HG02884 (cell line): ENCODE measurements around the gene KRT4.
"Not testable (repeated sequence)": the region's sequence is repeated elsewhere in the genome, so short reads cannot be mapped to it uniquely, and the experiment has no call there.

Experiments used
- ATAC-seq: cut with Tn5 transposase; IDR thresholded peaks from one replicate; pipeline ENCODE4 v1.9.1; 2021; ENCODE audit warnings: mild to moderate bottlenecking, moderate library complexity; ENCODE audit not compliant: unreplicated experiment

The KRT4 gene

DNA sequence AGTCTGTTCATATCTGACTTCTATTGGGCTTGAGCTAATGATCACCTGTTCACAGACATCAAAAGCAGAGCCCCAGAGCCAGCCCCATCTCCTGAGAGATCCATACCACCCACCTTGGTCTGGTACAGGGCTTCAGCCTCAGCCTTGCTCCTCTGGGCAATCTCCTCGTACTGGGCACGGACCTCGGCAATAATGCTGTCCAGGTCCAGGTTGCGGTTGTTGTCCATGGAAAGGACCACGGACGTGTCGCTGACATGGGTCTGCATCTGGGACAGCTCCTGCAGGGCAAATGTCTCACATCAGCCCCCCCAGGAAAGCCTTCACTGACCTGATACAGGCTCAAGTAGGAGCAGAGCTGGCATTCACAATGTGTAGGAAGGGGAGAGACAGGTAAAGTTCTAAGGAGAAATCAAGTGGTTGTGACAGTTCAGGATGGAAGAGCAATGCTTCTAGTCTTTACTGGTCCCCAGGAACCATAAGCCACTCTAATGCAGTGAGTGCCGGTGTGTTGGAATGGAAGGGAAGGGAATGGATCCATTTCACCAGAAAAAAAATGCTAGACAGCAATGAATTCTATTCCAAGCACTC is 5.2 kb downstream of the KRT4 start:
- ATAC-seq = no peak

DNA sequence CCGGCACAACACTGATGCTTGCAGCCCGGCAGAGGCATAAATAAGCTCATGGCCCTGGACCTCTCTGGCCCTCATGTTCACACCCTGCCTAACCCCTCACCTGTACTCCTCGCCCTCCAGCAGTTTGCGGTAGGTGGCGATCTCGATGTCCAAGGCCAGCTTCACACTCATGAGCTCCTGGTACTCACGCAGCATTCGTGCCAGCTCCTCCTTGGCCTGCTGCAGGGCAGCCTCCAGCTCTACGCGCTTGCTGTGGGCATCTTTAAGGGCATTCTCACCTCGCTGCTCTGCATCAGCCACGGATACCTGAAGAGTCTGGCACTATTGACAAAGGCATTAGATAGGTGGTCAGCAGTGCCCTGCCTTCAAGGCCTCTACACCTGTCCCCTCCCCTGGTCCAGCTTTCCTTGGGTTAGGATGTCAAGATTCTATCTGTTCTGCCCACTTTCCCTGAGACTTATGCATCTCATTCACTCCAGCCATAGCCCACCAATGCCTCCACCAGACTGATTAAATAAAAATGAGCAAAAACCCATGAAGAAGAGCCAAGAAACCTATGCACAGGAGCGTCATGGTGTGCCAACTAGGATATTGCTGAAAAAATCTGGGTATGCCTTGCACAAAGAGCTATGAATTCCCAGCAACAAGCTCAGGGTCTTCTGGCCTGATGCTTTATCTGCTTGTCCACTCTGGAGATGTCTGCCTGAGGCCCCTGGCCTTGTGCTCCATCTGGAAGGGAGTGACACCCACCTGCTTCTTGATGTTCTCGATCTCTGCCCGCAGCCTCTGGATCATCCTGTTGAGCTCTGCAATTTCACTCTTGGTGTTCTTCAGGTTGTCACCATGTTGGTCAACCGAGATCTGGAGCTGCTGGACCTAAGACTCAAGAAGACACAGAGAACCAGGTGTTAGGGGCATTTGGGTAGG is 6.1 kb downstream of the KRT4 start:
- no peak for ATAC-seq

DNA sequence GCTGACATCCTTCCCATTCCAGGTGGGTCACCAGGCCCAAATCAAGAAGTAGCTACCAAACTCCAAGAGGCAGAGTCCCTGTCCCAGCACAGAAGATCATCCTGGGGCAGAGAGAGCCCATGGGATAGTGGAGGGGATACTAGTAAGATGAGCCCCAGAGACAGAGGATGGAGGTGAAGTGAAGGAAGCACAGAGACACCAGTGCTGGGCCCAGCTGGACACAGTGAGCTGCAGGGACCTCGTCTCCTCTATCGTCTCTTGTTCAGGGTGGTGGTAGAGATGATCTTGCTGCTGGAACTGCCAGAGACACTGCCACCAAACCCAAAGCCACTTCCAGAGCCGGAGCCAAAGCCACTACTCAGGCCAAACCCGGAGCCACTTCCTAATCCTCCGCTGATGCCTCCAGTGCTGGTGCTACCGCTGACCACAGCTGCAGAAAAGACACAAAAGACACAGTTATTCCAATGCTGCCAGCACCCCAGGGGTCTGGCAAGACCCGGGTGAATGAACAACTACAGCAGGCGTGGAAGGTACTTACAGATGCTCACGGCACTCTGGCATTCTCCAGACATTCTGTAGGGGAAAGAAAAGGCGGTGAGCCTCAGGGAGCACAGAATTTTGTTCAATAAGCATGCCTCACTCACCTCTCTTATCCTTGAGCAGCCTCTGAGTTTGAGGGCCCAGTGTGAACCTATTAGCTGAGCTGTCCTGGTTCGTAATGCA is 6.9 kb downstream of the KRT4 start:
- ATAC-seq = no peak

DNA sequence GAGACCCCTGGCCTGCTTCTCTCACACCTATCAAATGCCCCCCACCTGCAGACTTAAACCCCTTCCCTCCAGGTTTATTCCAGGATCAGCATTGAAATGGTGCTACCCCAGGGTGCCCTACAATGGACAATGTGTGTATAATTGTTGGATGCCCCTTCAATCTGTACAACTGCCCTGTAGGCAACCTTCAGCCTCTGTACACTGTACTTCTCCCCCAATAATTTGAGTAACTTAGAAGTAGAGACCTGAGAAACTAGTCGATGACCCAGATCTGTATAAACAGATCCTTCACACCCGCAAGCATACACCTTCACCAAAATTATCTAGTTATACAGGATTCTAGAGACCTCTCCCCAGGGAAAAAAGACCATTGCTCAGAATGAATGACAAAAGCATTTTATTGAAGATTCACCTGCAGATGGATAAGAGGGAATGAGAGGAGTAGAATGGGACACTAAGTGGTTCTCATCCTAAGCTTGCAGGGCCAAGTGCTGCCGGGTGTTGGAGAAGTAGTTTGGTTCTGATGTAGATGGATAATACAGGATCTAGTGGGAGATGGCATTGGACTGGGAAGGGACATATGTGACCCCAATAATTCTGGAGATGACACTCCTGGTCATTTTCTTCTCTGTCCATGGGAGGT is 7.6 kb downstream of the KRT4 start:
- ATAC-seq = no peak

DNA sequence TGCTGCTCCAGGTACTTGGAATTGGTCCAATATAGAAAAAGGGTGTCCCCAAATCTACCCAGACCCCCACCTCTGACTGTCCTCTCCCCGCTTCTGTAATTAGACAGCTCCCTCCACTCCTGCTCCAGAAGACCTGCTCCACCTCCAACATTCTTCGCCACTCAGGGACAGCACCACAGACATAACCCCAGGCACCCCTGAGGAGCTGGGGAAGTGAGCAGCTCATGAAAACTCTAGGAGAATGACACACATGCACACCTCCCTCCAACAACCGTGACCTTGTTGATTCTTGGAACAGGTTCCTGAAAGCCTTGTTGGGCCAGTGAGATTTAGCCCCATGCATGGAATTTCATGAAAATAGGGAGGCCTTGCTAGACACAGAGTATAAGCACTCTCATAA is 8.2 kb downstream of the KRT4 start:
- ATAC-seq = no peak

DNA sequence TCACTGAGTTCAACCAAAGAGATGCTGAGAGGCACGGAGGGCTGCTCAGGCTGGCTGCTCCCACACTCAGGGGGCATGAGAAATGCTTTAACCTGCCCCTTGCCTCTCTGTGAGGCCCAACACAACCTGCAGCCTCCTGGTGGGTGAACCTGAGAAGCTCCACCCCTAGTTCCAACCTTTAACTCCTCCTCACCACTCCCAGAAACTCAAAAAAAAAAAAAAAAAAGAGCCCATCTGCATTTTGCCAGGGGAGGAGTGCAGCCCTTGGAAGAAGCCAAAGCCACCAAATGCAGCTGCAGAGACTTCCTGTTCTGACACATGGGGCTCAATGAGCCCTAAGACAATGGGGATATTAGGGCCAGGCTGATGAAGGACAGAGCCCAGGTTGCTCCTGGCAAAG is 8.9 kb downstream of the KRT4 start:
- no peak for ATAC-seq

DNA sequence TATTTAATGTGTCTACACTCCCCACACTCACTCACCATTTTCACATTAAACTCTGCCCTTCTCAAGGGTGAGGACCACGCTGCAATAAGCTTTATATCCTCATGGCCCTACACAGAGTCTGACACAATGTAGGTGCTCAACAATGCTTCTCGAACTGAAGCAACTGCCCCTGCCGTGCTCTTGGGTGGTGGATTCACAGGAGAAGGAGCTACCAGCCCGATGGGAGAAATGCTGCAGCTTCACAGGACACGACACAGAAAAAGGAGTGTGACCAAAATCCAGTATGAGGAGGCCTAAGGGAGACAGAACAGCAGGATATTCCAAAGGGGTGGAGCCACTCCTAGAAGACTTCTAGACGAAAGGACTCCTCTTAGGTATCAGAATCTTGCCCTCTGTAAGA is 11.5 kb downstream of the KRT4 start:
- no peak for ATAC-seq

DNA sequence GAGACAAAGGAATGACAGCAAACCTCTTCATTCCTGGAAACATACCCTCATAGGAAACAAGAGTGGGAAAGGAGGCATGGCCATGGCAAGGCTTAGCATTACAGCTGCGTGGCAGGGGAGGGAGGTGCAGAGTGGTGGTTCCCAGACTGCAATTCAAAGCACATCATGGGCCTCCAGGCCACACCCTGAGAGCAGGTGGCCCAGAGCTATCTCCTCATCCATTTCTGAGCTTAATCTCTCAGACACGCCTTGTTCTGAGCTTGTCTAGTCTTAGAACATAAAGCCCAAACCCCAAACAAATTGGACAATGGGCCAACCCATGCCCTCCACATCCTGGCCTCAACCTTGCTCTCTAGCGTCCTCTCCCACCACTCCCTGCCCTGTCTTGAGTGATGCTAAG is 12.1 kb downstream of the KRT4 start:
- ATAC-seq = no peak

DNA sequence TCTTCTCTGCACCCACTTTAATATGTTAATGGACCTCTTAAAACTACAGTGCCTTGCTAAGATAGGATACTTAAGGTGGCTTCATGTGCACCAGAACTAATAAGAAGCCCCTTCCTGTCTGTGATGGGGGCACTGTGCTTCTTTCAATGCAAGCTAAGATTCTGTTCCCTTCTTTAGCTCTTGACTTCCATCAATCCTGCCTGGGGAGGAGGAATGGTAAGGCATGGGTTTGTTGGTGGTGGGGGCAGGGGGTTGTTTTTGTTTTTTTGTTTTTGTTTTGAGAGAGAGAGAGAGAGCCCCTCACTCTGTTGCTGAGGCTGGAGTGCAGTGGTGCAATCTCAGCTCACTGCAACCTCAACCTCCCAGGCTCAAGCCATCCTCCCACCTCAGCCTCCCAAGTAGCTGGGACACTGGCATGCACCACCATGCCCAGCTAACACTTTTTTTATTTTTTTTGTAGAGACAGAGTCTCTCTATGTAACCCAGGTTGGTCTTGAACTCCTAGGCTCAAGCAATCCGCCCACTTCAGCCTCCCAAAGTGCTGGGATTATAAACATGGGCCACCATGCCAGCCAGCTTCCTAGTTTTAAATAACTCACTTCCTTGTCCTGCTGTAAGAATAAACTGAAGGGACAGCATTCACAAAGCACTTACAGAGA is 13.5 kb downstream of the KRT4 start:
- no peak for ATAC-seq

DNA sequence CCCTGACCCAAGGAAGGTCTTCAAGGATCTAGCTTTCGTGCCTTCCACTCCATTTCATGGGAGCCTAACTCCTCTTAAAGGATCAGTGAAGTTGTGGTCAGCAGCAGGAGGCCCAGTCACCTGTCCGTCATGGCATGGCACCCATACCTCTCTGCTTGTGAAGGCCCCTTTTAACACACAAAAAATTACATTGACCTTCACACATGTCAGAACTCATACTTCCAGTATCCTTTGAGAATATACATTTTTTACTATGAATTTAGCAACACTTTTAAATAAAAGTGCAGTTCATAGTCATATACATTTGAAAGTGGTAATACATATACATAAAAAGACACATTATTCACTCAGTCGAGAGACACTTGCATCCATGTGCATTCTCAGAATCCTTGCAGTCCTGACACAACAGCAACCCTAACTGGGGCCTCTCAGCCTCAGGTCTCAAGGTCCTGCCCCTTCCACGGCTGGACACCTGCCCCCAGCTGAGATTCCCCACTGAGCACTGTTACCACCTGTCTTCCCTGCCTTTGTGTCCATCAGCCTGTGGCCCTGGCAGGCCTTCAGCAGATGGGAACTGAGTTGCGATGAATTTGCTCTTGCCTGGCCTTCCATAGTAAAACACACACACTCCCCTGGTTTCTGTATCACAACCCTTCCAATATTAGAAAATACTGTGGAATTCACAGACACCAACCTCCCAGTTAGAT is 14.3 kb downstream of the KRT4 start:
- no peak for ATAC-seq

DNA sequence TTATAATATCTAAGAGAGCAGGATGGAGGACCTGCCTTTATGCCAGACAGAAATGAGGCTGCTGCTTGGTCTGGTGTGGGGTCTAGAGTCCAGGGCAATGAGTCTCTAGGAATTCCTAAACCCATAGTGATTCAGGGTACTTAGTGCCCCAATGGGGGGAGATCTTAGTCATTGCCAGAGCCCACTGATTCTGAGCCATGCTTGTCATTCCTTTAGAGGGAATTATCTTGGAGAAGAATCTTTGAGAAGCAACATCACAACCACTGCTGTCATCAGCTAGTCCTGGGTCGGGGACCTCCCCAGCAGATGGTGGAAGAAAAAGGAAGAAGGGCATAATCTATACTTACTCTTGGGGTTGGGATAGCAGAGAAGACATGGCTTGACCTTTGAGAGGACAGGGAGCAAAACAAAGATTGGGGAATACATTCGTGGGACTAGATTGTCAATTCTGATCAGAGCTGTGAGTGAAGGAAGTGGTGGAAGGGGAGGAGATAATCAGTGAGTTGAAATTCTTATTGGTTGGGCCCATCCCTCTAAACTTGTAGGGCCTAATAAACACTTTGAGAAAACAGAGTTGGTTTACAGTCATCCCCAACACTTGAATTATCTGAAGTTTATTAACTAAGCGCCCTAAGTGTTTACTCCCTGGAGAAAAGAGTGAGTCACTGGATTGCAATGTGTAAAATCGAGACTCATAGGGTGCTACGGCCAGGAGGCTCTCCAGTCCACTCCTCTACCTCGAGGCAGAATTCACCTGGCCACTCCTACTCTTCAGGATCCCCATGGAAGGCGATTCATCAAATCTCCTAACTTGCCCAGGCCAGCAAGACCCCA is 15.0 kb downstream of the KRT4 start:
- ATAC-seq = no peak

DNA sequence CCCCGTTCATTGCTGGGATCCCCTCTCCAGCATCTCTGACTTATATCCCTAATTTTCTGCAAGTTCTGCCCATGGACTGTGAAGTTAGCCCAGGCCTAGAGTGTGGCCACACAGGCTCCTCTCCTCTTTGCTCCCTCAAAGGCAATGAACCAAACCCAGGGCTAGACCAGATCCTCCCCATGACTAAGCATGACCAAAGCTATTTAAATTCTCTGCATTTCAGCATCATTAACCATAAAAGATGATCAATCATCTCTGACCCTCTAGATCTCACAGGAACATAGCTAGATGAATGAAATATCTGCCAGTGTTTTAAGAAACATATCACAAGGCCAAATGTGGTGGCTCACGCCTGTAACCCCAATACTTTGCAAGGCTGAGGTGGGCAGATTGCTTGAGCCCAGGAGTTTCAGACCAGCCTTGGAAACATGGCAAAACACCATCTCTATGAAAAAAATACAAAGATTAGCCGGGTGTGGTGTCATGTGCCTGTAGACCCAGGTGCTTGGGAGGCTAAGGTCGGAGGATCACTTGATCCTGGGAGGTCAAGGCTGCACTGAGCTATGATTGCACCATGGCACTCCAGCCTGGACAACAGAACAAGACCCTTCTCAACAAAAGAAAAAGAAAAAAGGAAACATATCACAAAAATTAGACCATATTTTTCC is 15.8 kb downstream of the KRT4 start:
- no peak for ATAC-seq

DNA sequence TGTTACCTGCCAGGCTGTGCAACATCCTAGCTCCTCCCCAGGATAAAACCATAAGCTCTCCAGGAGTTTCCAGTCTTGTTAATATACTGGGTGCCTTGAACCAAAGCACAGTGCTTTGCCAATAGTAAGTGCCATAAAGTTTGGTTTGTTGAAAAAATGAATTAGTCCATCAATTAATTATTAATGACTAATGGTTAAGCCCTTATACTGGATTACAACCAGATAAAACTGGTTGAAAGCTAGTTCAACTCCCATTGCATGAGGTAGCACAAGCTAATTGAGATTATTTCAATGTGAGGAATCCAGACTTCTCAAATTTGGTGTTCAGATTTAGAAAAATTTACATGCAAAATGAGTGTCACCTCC is 16.4 kb downstream of the KRT4 start:
- no peak for ATAC-seq

DNA sequence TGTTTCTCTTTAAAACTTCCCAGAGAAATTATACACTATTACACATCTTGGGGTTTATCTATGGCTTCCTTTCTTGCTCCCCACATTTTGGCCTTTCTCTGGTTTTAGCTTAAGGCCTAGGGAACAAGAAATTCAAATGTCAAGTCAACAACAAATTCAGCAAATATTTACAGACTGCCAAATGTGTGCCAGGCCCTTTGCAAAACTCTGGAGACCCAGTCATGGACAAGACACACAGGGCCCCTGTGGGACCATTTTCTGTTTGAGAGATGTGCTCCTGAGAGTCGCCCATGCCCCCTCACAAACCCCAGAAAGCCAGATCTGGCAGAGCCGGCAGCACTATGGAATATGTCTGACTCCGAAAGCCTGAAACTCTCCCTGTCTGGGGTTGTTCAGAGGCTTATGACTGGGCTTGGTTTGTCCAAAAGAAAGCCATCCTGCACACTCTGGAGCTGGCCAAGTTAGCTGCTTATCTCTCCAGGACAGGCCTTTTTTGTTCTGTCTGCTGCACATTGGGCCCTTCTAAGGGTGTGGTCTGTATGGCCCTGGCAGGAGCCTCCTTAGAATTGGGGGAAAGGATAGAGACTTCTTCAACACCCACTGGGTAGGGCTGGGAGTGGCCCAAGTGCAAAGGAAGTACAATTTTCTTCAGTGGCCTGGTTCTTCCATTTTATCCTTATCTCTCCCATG is 16.9 kb downstream of the KRT4 start:
- ATAC-seq = no peak

DNA sequence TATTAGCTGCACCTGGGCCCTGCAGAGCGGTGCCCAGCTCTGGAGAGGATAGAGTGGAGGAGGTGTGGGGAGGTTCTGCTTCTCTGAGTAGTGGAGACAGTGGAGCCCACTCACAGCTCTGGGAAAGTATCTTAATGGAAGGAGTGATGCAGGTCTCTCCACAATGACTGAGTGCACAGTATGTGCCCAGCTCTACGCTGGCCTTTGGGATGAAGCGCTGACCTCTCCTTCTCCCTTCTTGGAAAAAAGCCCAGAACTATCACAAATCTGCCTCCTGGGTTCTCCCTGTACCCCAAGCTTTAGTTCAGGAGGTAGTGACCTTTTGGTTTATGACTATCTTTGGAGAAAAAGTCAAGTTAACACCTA is 17.5 kb downstream of the KRT4 start:
- no peak for ATAC-seq

DNA sequence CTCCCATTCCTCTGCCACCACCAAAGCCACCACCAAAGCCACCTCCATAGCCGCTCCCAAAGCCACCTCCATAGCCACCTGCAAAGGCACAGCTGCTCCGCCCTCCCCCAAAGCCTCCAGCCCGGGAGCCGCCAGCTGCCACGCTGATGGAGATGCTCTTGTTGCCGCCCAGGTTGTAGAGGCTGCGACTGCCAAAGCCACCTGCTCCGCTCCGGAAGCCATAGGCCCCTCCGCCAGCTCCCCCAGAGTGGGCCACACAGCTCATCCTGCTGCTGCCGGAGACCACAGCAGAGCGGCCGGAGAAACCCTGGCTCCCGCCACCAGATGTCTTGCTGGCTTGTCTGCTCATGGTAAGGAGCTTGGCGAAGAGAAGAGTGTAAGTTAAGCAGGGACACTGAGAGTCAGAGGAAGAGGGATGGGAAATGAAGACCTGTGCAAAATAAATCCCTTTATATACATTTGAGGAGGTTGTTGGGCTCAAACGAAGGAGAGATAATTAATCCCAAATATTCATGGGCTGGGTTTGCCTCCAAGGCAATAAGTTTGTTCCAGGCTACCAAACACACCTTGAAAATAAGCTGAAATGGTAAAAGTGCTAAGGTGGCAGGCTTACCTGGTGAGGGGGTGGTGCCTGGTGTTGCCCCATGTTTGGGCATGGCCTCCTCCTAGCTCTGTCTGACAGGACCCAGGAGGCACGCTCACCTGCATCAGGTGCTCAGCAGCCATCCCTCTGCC is 18.1 kb downstream of the KRT4 start, which contains the start of gene KRT3:
Gene KRT3 (minus strand): TSS at position 424 of the 735 bp plus-strand sequence. CDS start 75 bp downstream, at position 349.
- ATAC-seq = no peak

DNA sequence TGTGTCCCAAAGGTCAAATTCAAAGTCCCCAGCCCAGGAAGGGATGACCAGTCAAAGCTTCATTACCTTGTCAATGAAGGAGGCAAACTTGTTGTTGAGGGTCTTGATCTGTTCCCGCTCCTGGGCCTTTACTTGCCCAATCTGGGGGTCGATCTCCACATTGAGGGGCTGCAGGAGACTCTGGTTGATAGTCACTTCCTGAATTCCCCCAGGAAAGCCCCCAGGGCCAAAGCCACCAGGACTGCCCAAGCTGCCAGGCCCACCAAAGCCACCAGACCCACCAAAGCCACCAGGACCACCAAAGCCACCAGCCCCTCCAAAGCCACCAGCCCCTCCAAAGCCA is 18.6 kb downstream of the KRT4 start:
- not testable (repeated sequence) for ATAC-seq
